ENCODE results near the gene SLC6A12.

DNA sequence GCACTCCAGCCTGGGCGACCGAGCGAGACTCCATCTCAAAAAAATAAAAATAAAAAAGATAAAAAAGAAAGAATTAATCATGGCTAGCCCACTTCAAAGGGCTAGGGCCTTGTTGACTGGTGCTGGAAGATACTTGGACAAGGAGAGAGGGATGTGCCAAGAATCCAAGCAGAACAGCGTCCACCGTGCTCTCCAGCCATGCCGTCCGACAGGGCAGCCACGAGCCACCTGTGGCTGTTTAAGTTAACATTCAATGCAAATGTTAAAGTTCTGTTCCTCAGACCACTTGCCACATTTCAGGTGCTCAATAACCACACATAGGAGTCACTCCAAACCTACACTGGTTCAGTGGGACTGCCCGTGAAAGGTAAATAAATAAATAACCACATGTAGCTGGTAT is 27.3 kb upstream of the SLC6A12 start:
- TF ChIP-seq PATZ1 (CRISPR knock-in tag; IDR thresholded peaks at IDR 0.05; ENCODE audit: borderline replicate concordance) = no peak
- TF ChIP-seq TSHZ2 (CRISPR knock-in tag; IDR thresholded peaks at IDR 0.05) = no peak
- no peak for TF ChIP-seq ZFP3 (CRISPR knock-in tag; IDR thresholded peaks at IDR 0.05)
- TF ChIP-seq ISL1 (CRISPR knock-in tag; IDR thresholded peaks at IDR 0.05) = no peak
- TF ChIP-seq ESRRG (CRISPR knock-in tag; IDR thresholded peaks at IDR 0.05) = no peak
- TF ChIP-seq SNAI2 (CRISPR knock-in tag; IDR thresholded peaks at IDR 0.05) = no peak
- no peak for TF ChIP-seq POU6F1 (CRISPR knock-in tag; IDR thresholded peaks at IDR 0.05; ENCODE audit: borderline replicate concordance, low read depth)
- TF ChIP-seq CSDC2 (CRISPR knock-in tag; IDR thresholded peaks at IDR 0.05) = no peak
- TF ChIP-seq ARNTL (CRISPR knock-in tag; IDR thresholded peaks at IDR 0.05; ENCODE audit: borderline replicate concordance, low read depth) = no peak
- no peak for TF ChIP-seq ZNF70 (CRISPR knock-in tag; IDR thresholded peaks at IDR 0.05)
- TF ChIP-seq OSR1 (CRISPR knock-in tag; IDR thresholded peaks at IDR 0.05) = no peak
